Activated T-helper 2 cell treated with anti-CD3 and anti-CD28 coated beads, Interferon-gamma antibody, Interleukin-2, Interleukin-4, amounts not matched to agents 10 μg/mL and 5 μg/mL and 100 μg/mL, durations not matched to agents 14 hours and 24 hours and 36 hours (primary cell): Measurements from ENCODE around the gene NCS1. TPM values are rescaled to one million over a fixed set of nuclear protein-coding genes. Genes with fewer than 3 reads are reported as not detected.

Source experiments
- DNase-seq: peaks from one replicate; pipeline ENCODE4 v3.0.0; 2021; ENCODE audit warnings: low spot score
- H3K27ac Mint-ChIP-seq: one replicate; pipeline ENCODE4 v1.8.0; 2021; ENCODE audit warnings: mixed read lengths
- H3K27me3 Mint-ChIP-seq: one replicate; pipeline ENCODE4 v1.8.0; 2021; ENCODE audit warnings: low read depth, mixed read lengths
- H3K36me3 Mint-ChIP-seq: one replicate; pipeline ENCODE4 v1.8.0; 2021; ENCODE audit warnings: low read depth, mixed read lengths
- H3K4me1 Mint-ChIP-seq: one replicate; pipeline ENCODE4 v1.8.0; 2021; ENCODE audit warnings: low read depth, mixed read lengths
- H3K4me3 Mint-ChIP-seq: one replicate; pipeline ENCODE4 v1.8.0; 2021; ENCODE audit warnings: low read depth, mild to moderate bottlenecking, moderate library complexity, mixed read lengths
- H3K9me3 Mint-ChIP-seq: one replicate; pipeline ENCODE4 v1.8.0; 2021; ENCODE audit warnings: mixed read lengths
- intact Hi-C: fragments of 100-400 bp; cut with micrococcal nuclease; formaldehyde crosslinking; loops from one replicate; pipeline ENCODE4 v1.15.1; 2023
- total RNA-seq: library from RNA; stranded (reverse); gene quantifications from 2 replicates; pipeline ENCODE4 v1.2.3, GENCODE V29; 2022

The NCS1 gene
- total RNA-seq, 1 donor from 2014 or later: 27.9 TPM

DNA sequence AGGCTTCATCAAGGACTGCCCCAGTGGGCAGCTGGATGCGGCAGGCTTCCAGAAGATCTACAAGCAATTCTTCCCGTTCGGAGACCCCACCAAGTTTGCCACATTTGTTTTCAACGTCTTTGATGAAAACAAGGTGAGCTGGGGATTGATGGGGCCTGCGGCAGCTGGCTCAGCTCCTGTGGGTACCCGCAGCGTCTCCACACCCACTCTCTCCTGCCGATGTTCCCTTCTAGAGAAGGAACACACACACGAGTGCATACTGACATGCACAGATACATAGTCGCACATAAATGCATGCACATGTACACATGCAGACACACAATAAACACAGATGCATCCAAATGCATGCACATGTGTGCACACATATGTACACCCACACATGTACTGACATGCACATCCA is 45.6 kb downstream of the NCS1 start:
- Mint-ChIP-seq H3K27ac (no peak overlapping the region), H3K36me3 (no peaks in the 10 kb centered on the region), H3K9me3 (no peaks in the 10 kb centered on the region), H3K4me1 (no peaks in the 10 kb centered on the region), H3K4me3 (no peak overlapping the region), H3K27me3 (no peaks in the 10 kb centered on the region)
- no peak for DNase-seq
- intact Hi-C loops: no loop called here

DNA sequence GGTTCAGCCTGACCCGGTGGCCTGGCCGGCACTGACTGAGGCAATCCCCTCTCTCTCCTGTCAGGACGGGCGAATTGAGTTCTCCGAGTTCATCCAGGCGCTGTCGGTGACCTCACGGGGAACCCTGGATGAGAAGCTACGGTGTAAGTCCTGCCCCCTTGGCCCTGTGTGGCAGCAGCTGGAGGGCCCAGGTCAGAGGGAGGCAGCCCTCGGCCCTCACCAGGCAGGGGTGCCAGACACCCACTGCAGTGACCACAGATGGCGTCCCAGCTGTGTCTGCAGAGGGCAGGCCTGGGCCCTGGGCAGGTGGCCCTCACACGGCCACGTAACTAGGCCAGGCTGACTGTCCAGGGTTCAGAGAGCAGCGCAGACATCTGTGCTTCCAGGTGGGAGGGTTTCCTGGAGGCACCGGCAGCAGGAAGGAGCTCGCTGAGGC is 47.5 kb downstream of the NCS1 start:
- Mint-ChIP-seq H3K9me3 (no peaks in the 10 kb centered on the region), H3K4me3 (no peak overlapping the region), H3K4me1 (no peaks in the 10 kb centered on the region), H3K27me3 (no peaks in the 10 kb centered on the region), H3K36me3 (no peaks in the 10 kb centered on the region), H3K27ac (no peak overlapping the region)
- intact Hi-C loops: no loop called here
- no peak for DNase-seq

DNA sequence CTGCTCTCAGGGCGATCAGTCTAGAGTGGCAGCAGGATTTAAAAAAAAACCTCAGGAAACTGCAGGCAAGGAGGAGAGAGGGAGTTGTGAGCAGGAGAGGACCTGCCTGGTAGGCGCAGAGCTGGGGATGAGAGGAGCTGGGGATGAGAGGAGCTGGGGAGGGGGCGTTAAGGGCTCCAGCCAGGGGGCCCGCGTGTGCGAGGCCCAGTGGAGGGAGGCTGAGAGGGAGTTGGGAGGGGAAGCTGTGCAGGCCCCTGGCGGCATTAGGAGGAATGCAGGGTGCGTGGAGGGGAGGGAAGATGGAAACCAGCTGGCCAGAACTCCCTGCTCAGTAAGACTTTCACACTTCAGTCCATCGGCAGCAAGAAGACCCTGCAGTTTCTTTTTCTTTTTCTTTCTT is 48.1 kb downstream of the NCS1 start:
- H3K4me1 Mint-ChIP-seq: no peaks in the 10 kb centered on the region
- H3K27me3 Mint-ChIP-seq: no peaks in the 10 kb centered on the region
- no peaks in the 10 kb centered on the region for H3K36me3 Mint-ChIP-seq
- no peak overlapping the region for H3K4me3 Mint-ChIP-seq
- no peak overlapping the region for H3K27ac Mint-ChIP-seq
- intact Hi-C loops: no loop called here
- no peaks in the 10 kb centered on the region for H3K9me3 Mint-ChIP-seq
- no peak for DNase-seq

DNA sequence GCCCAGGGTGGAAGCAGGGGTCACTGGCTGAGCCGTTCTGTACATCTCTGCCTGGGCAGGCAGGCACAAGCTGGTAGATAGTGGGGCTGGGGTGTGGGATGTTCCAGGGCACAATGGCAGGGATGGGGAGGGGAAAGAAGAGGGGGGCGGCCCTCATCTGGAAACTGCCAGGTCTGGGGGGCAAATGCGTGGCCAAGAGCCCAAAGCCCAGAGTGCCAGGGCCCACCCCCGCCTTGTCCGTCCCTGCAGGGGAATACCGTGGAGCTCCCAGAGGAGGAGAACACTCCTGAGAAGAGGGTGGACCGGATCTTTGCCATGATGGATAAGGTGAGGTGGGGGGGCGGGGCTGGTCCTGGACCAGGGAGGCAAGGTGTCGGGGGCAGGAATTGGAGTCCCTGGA is 50.6 kb downstream of the NCS1 start:
- intact Hi-C loops: no loop called here
- H3K36me3 Mint-ChIP-seq: no peaks in the 10 kb centered on the region
- DNase-seq: no peak
- H3K27ac Mint-ChIP-seq: no peak overlapping the region
- H3K27me3 Mint-ChIP-seq: no peaks in the 10 kb centered on the region
- no peaks in the 10 kb centered on the region for H3K4me1 Mint-ChIP-seq
- no peaks in the 10 kb centered on the region for H3K9me3 Mint-ChIP-seq
- no peak overlapping the region for H3K4me3 Mint-ChIP-seq

DNA sequence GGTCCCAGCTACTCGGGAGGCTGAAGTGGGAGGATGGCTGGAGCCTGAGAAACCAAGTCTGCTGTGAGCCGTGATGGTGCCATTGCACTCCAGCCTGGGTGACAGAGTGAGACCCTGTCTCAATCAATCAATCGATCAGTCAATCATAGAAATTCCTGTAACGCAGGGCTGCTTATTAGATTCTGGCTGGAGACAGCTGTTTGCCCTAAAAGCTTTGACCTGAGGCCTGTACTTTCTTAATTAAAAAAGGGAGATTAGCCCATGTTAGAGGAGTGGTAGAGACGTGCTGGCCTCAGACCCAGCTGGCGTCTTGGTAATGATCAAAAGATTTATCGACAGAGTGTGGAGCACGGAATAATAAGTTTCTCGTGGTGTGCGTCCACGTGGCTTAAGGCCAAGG is 52.9 kb downstream of the NCS1 start:
- DNase-seq: no peak
- no peak overlapping the region for H3K4me3 Mint-ChIP-seq
- intact Hi-C loops: no loop called here

DNA sequence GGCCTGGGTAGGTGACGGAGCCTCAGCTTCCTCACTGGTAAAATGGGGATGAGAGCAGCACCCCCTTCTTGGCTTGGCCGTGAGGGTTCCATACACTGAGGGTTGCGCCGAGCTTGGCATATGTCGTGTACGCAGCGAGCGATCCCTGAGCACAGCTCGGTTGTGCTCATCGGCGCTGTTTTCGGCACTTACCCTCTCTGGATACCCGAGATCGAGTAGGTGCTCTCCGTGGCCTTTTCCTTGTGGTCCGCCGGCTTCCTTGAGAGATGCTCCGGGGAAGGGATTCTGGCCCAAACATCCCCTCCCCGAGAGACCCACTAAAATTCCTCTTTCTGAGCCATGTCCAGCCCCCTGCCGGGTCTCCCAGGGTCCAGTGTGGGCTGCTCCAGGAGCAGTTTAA is 53.4 kb downstream of the NCS1 start:
- DNase-seq: no peak
- H3K27me3 Mint-ChIP-seq: no peaks in the 10 kb centered on the region
- intact Hi-C loops: no loop called here
- H3K9me3 Mint-ChIP-seq: no peaks in the 10 kb centered on the region
- H3K4me1 Mint-ChIP-seq: no peaks in the 10 kb centered on the region
- H3K4me3 Mint-ChIP-seq: no peak overlapping the region
- no peak overlapping the region for H3K27ac Mint-ChIP-seq
- H3K36me3 Mint-ChIP-seq: no peaks in the 10 kb centered on the region

More for the DNA sequence above, 52.9 kb downstream of the NCS1 start:
- Mint-ChIP-seq H3K27me3 (no peaks in the 10 kb centered on the region), H3K36me3 (no peaks in the 10 kb centered on the region), H3K4me1 (no peaks in the 10 kb centered on the region), H3K27ac (no peak overlapping the region), H3K9me3 (no peaks in the 10 kb centered on the region)

DNA sequence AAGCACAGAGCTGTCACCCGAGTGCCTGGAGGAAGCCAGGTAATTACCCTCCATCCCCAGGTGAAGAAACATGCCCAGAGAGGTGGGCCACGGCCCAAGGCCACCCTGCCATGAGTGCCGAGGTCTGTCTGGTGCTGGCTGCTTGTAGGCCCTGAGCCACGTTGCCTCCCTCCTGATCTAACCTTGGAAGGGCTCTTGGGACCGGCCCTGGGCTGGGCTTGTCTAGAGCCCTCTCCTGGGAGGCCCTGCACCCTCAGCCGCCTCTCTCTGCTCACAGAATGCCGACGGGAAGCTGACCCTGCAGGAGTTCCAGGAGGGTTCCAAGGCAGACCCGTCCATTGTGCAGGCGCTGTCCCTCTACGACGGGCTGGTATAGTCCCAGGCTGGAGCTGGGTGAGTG is 53.9 kb downstream of the NCS1 start:
- no peak overlapping the region for H3K27ac Mint-ChIP-seq
- H3K36me3 Mint-ChIP-seq: no peaks in the 10 kb centered on the region
- no peaks in the 10 kb centered on the region for H3K4me1 Mint-ChIP-seq
- H3K9me3 Mint-ChIP-seq: no peaks in the 10 kb centered on the region
- intact Hi-C loops: no loop called here
- no peak for DNase-seq
- H3K4me3 Mint-ChIP-seq: no peak overlapping the region
- no peaks in the 10 kb centered on the region for H3K27me3 Mint-ChIP-seq

DNA sequence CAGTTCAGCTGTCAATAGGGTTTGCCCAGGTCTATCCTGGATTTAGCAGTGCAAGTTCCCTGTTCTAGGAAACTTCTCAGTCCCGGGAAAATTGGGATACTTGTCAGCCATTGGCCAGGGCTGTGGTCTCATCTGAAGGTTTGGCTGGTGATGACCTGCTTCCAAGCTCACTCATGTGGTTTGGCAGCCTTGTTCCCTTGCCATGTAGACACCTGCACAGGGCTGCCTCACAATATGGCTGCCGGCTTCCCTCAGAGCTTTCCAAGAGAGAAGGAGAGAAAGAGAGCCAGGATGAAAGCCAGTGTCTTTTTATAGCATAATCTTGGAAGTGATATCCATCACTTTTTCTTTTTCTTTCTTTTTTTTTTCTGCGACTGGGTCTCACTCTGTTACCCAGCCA is 55.6 kb downstream of the NCS1 start:
- no peak overlapping the region for H3K4me3 Mint-ChIP-seq
- no peaks in the 10 kb centered on the region for H3K9me3 Mint-ChIP-seq
- H3K27ac Mint-ChIP-seq: no peak overlapping the region
- DNase-seq: no peak
- no peaks in the 10 kb centered on the region for H3K27me3 Mint-ChIP-seq
- no peaks in the 10 kb centered on the region for H3K36me3 Mint-ChIP-seq
- intact Hi-C loops: no loop called here
- no peaks in the 10 kb centered on the region for H3K4me1 Mint-ChIP-seq

DNA sequence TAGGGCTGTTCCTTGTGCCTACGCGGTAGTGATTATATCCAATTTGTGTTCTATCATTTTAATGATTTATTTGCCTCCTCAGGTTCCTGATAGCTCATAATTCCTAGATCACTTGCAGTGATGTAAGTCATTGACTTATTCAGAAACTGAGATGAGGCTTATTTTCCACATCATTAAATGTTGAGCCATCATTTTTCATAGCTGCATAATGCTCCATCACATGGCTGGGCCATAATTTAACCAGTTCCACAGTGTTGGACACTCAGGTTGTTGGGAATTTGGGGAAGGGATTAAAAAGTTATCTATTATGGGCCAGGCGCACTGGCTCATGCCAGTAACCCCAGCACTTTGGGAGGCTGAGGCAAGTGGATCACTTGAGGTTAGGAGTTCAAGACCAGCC is 57.6 kb downstream of the NCS1 start:
- Mint-ChIP-seq H3K4me3 (no peak overlapping the region), H3K9me3 (no peaks in the 10 kb centered on the region), H3K4me1 (no peaks in the 10 kb centered on the region), H3K27me3 (no peaks in the 10 kb centered on the region), H3K36me3 (no peaks in the 10 kb centered on the region), H3K27ac (no peak overlapping the region)
- intact Hi-C loops: no loop called here
- DNase-seq: no peak

DNA sequence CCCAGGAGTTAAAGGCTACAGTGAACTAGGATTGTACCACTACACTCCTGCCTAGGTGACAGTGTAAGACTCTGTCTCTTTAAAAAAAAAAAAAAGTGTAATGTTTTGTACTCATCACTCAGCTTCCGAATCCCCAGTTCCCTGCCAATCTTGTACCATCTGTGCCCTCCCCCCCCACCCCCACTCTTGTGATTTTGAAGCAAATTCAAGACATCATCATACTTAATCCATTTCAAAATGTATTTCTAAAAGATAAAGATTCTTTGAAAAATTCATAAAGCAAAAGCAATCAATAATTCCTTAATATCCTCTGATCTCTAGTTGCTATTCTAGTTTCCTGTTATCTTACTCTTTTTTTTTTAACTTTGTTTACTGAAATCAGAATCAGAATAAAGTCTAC is 58.4 kb downstream of the NCS1 start:
- DNase-seq: no peak
- intact Hi-C loops: no loop called here
- Mint-ChIP-seq H3K4me3 (no peak overlapping the region), H3K27me3 (no peaks in the 10 kb centered on the region), H3K9me3 (no peaks in the 10 kb centered on the region), H3K36me3 (no peaks in the 10 kb centered on the region), H3K27ac (no peak overlapping the region), H3K4me1 (no peaks in the 10 kb centered on the region)

DNA sequence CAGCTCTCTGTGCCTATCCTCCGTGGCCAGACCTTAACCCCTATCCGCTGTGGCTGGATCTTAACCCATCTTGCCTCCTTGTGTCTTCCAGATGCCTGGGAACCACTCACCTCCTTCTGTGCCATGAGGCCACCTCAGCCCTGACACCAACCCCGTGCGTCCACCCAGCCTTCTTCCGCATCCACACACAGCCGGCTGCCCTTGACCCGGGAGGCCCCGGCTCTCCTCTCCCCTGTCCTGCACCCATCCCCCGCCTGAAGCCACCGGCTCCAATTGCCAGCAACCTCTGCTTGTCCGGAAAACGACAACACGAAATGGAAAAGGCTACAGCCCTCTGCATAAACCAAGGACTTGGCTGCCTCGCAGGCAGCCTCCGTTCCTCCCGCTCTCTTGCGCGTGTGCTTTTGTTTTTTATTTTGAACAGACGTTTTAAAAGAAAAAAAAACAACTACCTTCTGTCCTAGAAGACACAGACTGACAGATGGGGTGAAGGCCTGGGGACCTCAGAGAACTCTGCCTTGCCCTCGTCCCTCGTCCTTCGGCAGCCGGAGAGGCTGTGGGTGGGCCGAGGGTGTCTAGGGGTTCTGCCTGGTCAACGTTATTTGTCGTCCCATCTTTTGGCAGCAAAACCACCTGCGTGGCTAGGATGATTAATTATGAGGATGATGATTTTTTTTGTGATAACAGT is 60.8 kb downstream of the NCS1 start:
- no peaks in the 10 kb centered on the region for H3K27me3 Mint-ChIP-seq
- no peaks in the 10 kb centered on the region for H3K9me3 Mint-ChIP-seq
- DNase-seq: no peak
- no peaks in the 10 kb centered on the region for H3K36me3 Mint-ChIP-seq
- H3K27ac Mint-ChIP-seq: no peak overlapping the region
- H3K4me1 Mint-ChIP-seq: peaks cover 4% of the 10 kb centered on the region
- no peak overlapping the region for H3K4me3 Mint-ChIP-seq
- intact Hi-C loops: no loop called here

DNA sequence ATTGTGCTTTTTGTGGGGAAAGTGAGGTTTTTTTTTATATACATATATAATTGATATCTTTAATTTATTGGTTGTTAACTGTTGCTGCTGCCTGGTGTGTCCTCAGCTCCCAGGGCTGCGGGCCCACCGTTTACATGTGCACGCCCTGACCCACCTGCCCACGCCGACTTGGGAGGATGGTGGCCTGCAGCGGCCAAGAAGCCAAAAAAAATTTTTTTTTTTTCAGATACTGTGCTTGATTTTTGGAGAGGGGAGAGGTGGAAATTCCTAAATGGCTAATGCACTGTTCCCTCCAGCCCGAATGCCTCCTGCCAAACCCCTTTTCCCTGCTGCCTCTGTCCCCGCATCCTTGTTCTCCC is 61.4 kb downstream of the NCS1 start:
- intact Hi-C loops: no loop called here
- Mint-ChIP-seq H3K27ac (no peak overlapping the region), H3K4me1 (peaks cover 4% of the 10 kb centered on the region), H3K36me3 (no peaks in the 10 kb centered on the region), H3K4me3 (no peak overlapping the region), H3K27me3 (no peaks in the 10 kb centered on the region), H3K9me3 (no peaks in the 10 kb centered on the region)
- DNase-seq: no peak

DNA sequence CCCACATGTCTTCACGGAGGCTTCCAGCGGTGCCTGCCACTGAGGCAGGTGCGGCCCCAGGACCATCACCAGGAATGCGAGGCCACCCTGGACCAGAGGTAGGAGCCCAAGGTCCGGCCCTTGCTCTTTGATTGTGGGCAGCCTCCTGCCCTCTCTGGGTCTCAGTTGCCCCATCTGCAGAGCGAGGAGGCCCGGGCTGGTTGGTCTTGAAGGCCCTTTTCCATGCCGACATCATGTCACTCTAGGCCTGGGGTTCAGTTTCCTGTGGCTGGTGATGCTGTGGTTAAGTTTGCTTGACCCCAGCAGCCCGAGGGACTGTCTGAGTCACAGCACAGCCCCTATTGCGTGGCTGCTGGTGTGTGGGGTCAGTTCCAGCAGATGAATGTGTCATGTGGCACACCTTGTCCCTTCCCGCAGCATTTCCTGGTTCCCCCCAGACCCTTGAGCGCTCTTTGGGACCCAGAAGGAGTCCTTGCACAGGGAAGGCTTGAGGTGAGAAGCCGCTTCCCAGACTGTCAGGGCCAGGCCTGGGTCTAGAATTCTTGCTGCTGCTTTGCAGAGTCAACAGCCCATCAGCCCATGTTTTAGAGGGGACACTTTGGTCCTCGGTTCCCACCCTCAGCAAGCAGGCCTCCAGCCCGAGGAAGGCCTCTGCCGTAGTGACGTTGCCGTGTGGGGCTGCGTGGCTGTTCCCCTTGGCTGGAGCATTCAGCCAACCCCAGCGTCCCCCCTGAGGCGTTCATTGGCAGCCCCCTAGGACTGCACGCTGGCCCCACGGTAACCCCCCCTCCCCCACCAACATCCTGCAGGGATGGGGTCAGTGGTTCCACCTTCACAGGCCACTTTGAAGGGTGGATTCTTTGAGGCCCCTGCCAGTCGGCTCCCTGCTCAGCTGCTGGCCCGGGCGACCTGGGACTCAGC is 62.4 kb downstream of the NCS1 start:
- Mint-ChIP-seq H3K36me3 (no peaks in the 10 kb centered on the region), H3K4me3 (no peak overlapping the region), H3K27ac (no peak overlapping the region), H3K4me1 (peaks cover 7% of the 10 kb centered on the region), H3K27me3 (peaks cover 2% of the 10 kb centered on the region), H3K9me3 (no peaks in the 10 kb centered on the region)
- intact Hi-C loops: loop anchor here (5.0 kb wide), 1 partner anchor 107 kb away; no protein-coding TSS in a partner anchor
- DNase-seq: no peak
